GM12873 (cell line): ENCODE data around the gene HPS5.

ENCODE experiments used
- TF ChIP-seq, protein P1 (sequence below): IDR thresholded peaks from 2 replicates; pipeline ENCODE4 v1.5.1; 2012; ENCODE audit warnings: low read depth, mild to moderate bottlenecking, moderate library complexity, low read length, control low read depth; ENCODE audit not compliant: insufficient read depth; ENCODE audit errors: missing control alignments

Gene HPS5

DNA sequence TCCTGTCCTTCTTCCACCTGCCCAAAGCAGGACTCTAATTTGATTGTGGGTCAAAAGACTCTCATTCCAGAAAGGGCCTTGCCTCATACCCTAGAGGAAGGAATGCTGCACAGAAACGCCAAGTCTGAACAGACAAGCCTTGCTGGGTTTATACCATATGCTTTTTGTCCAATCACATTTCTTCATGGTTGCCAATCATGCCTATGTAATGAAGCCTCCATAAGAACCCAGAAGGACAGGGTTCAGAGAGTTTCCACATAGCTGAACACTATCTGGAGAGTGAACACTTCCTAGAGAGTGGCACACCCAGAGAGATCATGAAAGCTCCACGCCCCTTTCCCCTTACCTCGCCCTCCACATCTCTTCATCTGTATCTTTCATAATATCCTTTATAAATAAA, 68.7 kb downstream of the HPS5 start:
- TF ChIP-seq, protein P1, sequence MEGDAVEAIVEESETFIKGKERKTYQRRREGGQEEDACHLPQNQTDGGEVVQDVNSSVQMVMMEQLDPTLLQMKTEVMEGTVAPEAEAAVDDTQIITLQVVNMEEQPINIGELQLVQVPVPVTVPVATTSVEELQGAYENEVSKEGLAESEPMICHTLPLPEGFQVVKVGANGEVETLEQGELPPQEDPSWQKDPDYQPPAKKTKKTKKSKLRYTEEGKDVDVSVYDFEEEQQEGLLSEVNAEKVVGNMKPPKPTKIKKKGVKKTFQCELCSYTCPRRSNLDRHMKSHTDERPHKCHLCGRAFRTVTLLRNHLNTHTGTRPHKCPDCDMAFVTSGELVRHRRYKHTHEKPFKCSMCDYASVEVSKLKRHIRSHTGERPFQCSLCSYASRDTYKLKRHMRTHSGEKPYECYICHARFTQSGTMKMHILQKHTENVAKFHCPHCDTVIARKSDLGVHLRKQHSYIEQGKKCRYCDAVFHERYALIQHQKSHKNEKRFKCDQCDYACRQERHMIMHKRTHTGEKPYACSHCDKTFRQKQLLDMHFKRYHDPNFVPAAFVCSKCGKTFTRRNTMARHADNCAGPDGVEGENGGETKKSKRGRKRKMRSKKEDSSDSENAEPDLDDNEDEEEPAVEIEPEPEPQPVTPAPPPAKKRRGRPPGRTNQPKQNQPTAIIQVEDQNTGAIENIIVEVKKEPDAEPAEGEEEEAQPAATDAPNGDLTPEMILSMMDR, result no peak

DNA sequence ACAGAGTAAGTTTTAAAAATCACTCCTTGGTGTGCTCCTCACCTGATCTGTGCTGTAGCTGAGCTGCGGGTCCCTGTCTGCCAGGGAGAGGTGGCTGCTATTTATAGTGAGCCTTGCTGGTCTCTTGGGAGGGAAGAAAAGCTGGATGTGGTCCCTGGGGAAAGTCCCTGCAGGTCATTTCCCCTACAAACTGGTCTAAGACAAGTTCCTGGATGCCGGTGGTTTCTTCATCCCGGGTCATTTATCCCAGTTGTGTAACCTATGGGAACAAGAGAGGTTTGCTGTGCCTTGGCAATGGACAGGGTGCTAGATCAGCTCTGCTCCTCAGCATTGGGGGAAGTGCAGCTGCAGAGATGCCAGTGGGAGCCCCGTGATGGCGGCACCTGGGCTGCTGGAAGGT, 73.4 kb downstream of the HPS5 start, which contains the start of gene SAA2:
SAA2 (minus strand) TSS at position 108 of the 400 bp plus-strand sequence. CDS start 657 bp downstream, outside the sequence.
- TF ChIP-seq, protein P1, result no peak

DNA sequence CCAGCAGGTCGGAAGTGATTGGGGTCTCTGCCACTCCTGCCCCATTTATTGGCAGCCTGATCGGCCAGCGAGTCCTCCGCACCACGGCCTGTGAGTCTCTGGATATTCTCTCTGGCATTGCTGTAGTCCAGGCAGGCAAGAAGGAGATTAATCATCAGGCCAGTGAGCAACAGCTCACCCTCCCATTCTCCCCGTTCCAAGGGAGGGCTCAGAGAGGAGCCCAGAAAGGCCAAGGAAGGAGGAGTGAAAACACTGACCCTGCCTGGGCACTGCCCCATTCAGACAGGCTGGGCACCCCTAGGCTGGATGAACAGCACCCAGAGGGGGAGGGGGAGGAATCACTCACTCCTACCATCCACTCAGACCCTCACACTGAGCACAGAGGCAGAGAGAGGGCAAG, 76.5 kb downstream of the HPS5 start:
- TF ChIP-seq, protein P1, result no peak

DNA sequence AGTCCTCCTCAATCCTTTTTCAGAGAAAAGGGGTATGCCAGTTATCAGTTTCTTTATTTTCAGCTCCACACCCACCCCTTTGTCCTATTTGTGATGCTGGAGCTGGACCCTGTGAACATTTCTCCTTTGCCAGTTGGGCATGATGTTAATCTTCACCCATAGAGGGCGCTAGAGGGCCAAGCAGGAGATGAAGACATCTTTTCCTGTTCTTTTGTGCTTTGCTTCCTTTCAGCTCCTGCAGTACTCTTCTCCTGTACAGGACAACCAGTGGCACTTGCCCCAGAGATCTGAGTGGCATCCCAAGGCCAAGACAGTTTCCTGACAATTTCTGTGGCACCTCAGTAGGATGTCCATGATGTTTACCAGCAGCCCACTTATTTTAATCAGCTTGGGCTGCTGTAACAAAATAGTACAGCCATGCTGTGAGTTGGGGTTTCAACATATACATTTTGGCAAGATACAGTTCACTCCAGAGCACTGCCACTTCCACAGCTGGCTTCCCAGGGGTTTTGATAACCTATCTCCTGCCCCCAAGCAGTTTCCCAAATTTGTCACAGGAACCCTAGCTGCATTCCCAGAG, 78.1 kb downstream of the HPS5 start:
- TF ChIP-seq, protein P1, result peak; percentile 91

DNA sequence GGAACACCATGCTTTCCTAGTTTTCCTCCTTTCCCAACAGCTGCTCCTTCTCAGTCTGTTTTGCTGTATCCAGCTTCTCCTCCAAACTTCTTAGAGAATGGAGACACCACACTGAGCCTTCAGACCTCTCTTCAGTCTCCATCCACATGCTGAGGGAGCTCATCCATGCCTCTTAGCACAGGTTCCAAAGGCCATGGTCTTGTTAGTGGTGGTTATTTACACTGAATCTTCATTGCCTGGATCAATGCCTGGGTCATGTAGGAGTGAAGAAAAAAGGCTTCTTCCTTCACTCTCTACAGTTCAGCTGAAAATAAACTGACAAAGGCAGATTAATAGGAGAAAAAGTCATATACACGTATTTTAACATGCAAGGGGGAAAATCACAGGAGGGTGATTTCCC, 82.3 kb downstream of the HPS5 start:
- TF ChIP-seq, protein P1, result no peak

DNA sequence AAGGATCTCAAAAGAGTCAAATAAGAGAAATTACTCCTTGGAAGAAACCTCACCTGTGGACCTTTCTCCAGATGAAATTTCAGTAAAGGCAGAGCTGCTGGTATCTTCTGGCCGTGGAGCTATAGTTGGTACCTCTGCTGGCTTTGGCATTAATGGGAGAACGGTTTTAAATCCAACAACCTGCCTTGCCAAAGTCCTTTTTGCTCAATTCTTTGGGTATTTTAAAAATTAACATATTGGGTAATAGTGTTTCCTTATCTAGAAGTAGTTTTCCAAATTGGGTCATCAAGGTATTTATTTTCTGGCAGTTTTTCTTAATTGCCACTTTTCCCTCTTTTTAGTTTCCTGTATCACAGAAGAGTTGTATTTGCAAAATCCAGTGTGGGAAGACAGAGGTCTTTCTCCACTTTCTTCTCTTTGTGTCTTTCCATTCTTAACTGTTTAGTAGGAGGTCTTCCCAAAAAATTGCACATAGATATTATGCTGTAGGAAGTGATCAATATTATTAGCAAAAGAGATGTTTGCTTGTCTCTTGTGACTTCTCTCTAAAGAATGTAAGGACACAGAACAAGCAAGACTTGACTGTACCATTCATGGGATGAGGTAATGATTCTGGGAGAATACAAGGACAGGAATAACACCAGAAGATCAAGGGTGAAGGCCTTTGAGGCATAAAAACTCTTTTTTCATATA, 85.1 kb downstream of the HPS5 start, which contains the start of gene SAA4:
SAA4 (minus strand) TSS at position 139 of the 693 bp plus-strand sequence. CDS start 876 bp downstream, outside the sequence.
- TF ChIP-seq, protein P1, result no peak
